ENCODE measurements around the gene PODXL2.

DNA sequence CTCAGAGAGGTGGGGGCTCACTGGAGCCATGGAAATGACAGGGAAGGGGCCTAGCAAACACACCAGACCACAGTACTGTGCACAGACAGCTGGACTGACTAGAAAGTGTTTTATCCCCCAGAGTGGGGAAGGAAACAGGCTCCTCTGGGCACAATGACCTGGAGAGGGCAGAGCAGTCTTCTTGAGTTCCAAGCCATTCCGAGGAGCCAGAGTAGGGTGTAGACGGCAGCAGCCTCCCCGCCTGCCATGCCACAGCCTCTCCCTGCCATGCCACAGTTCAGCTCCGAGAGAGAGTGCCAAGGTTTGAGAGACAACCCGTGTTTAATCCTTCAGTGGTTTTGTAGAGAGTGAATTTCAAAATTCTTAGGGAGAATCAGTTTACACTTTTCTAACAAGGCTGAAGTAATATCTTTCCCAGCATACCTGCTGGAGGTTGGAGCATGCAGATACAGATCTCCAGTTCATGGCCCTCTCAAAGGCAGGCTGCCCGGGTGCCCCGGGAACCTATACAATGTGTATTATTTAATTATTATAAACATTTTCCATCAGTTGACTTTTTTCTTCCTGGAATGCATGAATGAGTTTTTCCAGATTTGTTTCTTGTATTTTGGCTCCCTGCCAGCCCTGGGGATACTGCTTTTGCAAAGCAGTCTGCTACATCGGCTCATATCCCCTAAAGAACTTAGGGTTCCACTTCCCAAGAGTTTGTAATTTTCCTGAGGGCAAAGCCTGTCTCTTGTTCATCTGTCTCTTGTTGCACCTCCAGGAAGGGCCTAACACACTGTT, 3.2 kb downstream of the PODXL2 start:
- no peak for TF ChIP-seq POLR2AphosphoS5 (IDR thresholded peaks at IDR 0.05; ENCODE audit: low read depth, low read length)
- TF ChIP-seq POLR2A (IDR thresholded peaks at IDR 0.05; ENCODE audit: low read depth, low read length), result no peak
- TF ChIP-seq TAF1 (IDR thresholded peaks at IDR 0.05; ENCODE audit: borderline replicate concordance, low read depth, low read length), result no peak
